Uterus (tissue), 4 donors: ENCODE measurements around the gene PRKX. TPM values are rescaled to one million over a fixed set of nuclear protein-coding genes. Genes with fewer than 3 reads are reported as not detected.
"Not testable (repeated sequence)": the region's sequence is repeated elsewhere in the genome, so short reads cannot be mapped to it uniquely, and the experiment has no call there.

Experiments used
- DNase-seq, 2 donors: peaks; one replicate each; pipeline ENCODE4 v3.0.0-alpha.2; 2019 to 2020
- H3K27ac ChIP-seq, 2 donors: fragments of 200-600 bp; sonication (generic); 1 replicate in 1 of 2; 2 replicates in 1 of 2; pipeline ENCODE4 v1.5.1; 2016 to 2018
- H3K27me3 ChIP-seq, 2 donors: fragments of 200-600 bp; sonication (generic); one replicate each; pipeline ENCODE4 v1.5.1; 2018 to 2019; ENCODE audit warnings: control low read depth in 1 of 2
- H3K36me3 ChIP-seq, 2 donors: fragments of 200-600 bp; sonication (generic); one replicate each; pipeline ENCODE4 v1.5.1; 2019; ENCODE audit warnings: control low read depth in 1 of 2
- H3K4me1 ChIP-seq, 2 donors: fragments of 200-600 bp; sonication (generic); one replicate each; pipeline ENCODE4 v1.5.1; 2018 to 2019; ENCODE audit warnings: control low read depth in 1 of 2
- H3K4me3 ChIP-seq, 2 donors: fragments of 200-600 bp; sonication (generic); 1 replicate in 1 of 2; 2 replicates in 1 of 2; pipeline ENCODE4 v1.5.1; 2018 to 2019; ENCODE audit warnings: mild to moderate bottlenecking in 1 of 2
- H3K9me3 ChIP-seq, 2 donors: fragments of 200-600 bp; sonication (generic); one replicate each; pipeline ENCODE4 v1.5.1; 2019; ENCODE audit warnings: control low read depth in 1 of 2
- POLR2A ChIP-seq, 2 donors: fragments of 450-650 bp; IDR thresholded peaks; one replicate each; pipeline ENCODE4 v1.6.1; 2016; ENCODE audit warnings: antibody characterized with exemption in 2 of 2, mild to moderate bottlenecking in 1 of 2, moderate library complexity in 1 of 2
- intact Hi-C: fragments of 100-400 bp; cut with DNase I; formaldehyde crosslinking; loops from one replicate; pipeline ENCODE4 v1.15.1; 2023; ENCODE audit warnings: low total_unique reads
- total RNA-seq, 4 donors: library from RNA; depleted of rRNA in 3 of 4; stranded (reverse); fragments of >200 nt in 3 of 4; gene quantifications; one replicate each; pipeline versions ENCODE4 v1.1.0 to v1.2.4, GENCODE V29; 2014 to 2023
- TF ChIP-seq, protein P1 (sequence below), 4 experiments: fragments of 200-600 bp in 2 of 4; fragments of 450-650 bp in 2 of 4; sonication (generic) in 2 of 4; IDR thresholded peaks; one replicate each; pipeline ENCODE4 v1.5.1; 2016 to 2019; ENCODE audit warnings: antibody characterized with exemption in 4 of 4, mild to moderate bottlenecking in 2 of 4, moderate library complexity in 1 of 4
- donor health status: DM: yes; HTN: yes; CAD: no.

The PRKX gene
- total RNA-seq, 4 donors from 2014 or later: 8.5 to 27.9 (median 12.0) TPM

DNA sequence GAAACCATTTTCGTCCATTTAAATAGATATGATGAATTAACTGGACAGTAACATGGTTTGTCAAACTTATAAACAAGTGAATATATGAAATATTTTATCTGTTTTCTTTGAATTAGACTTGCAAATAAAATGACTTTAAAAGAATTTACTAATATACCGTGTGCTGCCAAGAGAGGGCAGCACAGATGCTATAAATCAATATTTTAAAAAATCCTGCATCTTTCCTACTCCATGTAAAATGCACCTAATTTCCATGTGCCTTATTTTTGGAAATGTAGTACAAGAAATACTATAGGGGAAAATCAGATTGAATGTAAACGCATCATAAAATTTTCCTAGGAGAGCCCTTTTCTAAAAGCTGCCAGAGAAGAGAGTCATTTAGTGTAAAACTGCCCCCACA lies 62.2 kb downstream of the PRKX start:
- intact Hi-C loops: no loop called here
- Histone ChIP-seq H3K27ac (no peak overlapping the region), H3K36me3 (no peaks in the 10 kb centered on the region), H3K27me3 (no peaks in the 10 kb centered on the region), H3K9me3 (no peaks in the 10 kb centered on the region), H3K4me3 (no peak overlapping the region), H3K4me1 (no peaks in the 10 kb centered on the region)
- DNase-seq: no peak
- no peak for TF ChIP-seq POLR2A (IDR thresholded peaks at IDR 0.05)
- TF ChIP-seq, protein P1, sequence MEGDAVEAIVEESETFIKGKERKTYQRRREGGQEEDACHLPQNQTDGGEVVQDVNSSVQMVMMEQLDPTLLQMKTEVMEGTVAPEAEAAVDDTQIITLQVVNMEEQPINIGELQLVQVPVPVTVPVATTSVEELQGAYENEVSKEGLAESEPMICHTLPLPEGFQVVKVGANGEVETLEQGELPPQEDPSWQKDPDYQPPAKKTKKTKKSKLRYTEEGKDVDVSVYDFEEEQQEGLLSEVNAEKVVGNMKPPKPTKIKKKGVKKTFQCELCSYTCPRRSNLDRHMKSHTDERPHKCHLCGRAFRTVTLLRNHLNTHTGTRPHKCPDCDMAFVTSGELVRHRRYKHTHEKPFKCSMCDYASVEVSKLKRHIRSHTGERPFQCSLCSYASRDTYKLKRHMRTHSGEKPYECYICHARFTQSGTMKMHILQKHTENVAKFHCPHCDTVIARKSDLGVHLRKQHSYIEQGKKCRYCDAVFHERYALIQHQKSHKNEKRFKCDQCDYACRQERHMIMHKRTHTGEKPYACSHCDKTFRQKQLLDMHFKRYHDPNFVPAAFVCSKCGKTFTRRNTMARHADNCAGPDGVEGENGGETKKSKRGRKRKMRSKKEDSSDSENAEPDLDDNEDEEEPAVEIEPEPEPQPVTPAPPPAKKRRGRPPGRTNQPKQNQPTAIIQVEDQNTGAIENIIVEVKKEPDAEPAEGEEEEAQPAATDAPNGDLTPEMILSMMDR (IDR thresholded peaks at IDR 0.05): peak; percentile 22 to 26 (median 26)

DNA sequence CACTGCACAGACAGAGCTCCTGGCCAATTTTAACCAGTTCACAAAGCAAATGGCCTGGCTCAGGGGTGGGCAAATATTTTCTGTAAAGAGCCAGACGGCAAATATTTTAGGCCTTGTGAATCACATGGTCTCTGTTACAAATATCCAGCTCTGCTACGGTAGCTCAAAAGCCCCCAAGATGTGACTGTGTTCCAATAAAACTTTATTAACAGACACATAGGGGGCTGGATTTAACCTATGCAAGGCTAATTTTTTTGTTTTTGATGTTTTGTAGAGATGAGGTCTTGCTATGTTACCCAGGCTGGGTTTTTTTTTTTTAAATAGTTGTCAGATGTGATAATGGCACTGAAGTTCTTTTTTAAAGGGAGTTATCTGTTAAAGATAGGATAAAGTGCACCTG lies 65.4 kb downstream of the PRKX start:
- no peaks in the 10 kb centered on the region for H3K9me3 ChIP-seq
- intact Hi-C loops: no loop called here
- no peaks in the 10 kb centered on the region for H3K36me3 ChIP-seq
- TF ChIP-seq POLR2A (IDR thresholded peaks at IDR 0.05): no peak
- TF ChIP-seq, protein P1 (IDR thresholded peaks at IDR 0.05): no peak
- no peak overlapping the region for H3K4me3 ChIP-seq
- H3K4me1 ChIP-seq: no peaks in the 10 kb centered on the region
- no peaks in the 10 kb centered on the region for H3K27me3 ChIP-seq
- DNase-seq: no peak
- no peak overlapping the region for H3K27ac ChIP-seq

DNA sequence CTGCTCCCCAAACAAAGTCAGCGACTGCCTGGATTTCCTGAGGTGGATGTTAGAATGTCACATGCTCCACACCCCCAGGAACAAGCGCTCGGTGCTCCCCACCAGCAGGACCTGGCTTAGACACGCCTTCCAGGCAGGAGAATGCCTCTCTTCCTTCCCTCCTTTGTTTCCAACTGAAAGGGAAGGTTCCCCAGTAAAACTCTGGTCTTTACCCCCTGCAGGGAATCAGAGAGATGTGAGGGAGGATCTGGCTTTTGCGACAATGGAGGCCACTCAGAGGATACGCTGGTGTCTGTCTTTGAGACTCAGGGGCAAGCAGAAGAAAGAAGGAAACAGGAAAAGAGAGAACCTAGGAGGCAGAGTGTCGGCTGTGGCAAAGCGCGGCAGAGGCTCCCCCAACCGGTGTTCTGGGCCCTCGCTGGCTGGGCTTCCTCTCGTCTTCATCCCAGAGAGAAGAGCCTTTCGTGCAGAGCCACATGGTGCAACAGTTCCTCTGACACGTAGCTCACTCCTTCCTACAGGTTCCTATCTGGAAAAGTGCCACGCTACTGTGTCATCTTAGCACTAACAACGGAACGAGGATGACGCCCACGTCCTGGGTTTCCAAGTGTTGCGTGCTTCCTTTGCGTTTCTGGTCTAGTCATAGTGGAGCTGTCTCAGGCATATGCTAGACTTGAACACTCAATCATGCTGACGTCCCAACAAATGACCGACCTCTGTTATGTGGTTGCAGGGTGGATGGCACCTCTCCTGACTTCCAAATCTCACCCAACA lies 73.4 kb downstream of the PRKX start:
- not testable (repeated sequence) for H3K27me3 ChIP-seq, H3K27ac ChIP-seq, H3K4me1 ChIP-seq, DNase-seq, H3K4me3 ChIP-seq, H3K36me3 ChIP-seq, H3K9me3 ChIP-seq
- intact Hi-C loops: loop anchor here (10.0 kb wide), 1 partner anchor 525 kb away; no protein-coding TSS in a partner anchor

DNA sequence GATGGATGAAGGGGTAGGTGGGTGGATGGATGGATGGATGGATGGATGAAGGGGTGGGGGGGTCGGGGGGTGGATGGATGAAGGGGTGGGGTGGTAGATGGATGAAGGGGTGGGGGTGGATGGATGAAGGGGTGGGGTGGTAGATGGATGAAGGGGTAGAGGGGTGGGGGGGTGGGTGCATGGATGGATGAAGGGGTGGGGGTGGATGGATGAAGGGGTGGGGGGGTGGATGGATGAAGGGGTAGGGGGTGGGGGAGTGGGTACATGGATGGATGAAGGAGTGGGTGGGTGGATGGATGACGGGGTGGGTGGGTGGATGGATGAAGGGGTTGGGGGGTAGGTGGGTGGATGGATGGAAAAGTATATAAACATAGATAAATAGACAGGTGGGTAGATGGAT lies 74.2 kb downstream of the PRKX start:
- intact Hi-C loops: loop anchor here (10.0 kb wide), 1 partner anchor 524 kb away; no protein-coding TSS in a partner anchor
- TF ChIP-seq, protein P1 (IDR thresholded peaks at IDR 0.05): no peak
- TF ChIP-seq POLR2A (IDR thresholded peaks at IDR 0.05): no peak
- Histone ChIP-seq H3K4me1 (no peaks in the 10 kb centered on the region), H3K27me3 (no peaks in the 10 kb centered on the region), H3K4me3 (no peak overlapping the region), H3K27ac (no peak overlapping the region), H3K36me3 (no peaks in the 10 kb centered on the region), H3K9me3 (no peaks in the 10 kb centered on the region)
- no peak for DNase-seq

DNA sequence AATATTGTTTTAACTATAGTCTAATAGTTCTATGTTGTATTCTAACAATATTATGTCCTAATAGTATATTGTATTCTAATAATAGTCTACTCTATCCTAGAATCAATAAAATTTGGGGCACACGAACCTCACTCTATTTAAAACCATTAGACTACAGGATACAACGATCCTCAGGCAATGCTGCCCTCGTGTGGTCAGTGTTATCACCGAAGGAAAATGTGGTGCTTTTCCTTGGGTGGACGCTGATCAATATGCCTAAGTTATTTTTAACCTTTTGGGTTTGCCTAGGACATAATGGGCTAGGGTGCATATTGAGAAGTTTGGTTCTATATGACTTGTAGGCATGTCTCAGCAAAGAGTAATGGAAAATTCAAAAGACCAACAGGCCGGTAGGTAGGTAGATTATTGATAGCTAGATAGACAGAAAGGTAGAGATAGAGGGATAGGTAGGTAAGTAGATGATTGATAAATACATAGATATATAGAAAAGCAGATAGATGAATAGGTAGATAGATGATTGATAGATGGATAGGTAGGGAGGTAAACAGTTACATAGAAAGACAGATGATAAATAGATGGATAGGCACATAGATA lies 75.1 kb downstream of the PRKX start:
- DNase-seq: peak in 1 of 2 donors; percentile 19
- intact Hi-C loops: loop anchor here (10.0 kb wide), 1 partner anchor 524 kb away; no protein-coding TSS in a partner anchor
- no peaks in the 10 kb centered on the region for H3K9me3 ChIP-seq

More for the DNA sequence above, 75.1 kb downstream of the PRKX start:
- no peak for TF ChIP-seq POLR2A (IDR thresholded peaks at IDR 0.05)
- TF ChIP-seq, protein P1 (IDR thresholded peaks at IDR 0.05): peak; percentile 22 to 46 (median 30)
- Histone ChIP-seq H3K27ac (no peak overlapping the region), H3K27me3 (no peaks in the 10 kb centered on the region), H3K4me1 (no peaks in the 10 kb centered on the region), H3K36me3 (no peaks in the 10 kb centered on the region), H3K4me3 (no peak overlapping the region)
